ENCODE results near the gene ATP6V1F.

DNA sequence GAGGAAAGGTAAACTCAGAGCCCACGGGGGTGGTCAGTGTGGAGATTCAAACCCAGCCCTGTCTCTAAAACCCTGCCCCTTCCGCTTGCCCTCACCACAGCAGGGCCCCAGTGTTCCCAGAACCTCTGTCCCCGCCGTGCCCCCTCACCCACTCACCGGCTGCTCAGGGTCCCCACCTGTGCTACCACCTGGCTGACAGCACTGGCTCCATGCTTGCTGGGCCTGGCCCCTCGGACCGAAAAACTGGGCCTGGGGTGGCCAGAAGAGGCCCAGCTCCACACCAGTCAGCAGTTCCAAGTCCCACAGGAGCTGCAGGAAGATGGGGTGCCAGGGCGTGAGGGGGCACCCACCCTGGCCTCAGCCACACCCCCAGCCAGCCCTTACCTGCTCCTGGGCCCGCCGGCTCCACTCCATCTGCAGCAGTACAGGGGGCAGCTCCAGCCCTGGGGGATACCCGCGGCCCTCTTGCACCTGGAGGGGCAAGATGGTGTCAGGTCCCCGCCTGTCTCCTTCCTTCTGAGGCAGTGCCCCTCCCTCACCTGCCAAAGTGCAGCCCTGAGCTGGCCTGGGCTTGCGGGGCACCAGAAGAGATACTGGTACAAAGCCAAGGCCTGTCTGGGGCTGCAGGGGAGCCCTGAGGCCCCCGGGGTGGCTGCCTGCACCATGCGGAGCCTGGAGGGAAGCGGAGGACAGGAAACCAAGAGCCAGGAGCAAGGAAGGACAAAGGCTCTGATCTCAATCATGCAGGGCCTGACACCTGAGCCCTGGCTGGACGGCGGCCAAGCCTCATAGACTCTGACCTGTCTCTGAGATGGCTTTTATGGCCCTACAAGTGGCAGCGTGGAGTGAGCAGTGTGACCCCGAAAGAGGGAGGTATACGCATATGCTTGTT, 11.7 kb downstream of the ATP6V1F start:
- TF ChIP-seq CTCF (IDR thresholded peaks at IDR 0.05) (no peak), EZH2 (IDR thresholded peaks at IDR 0.05) (no peak), EZH2phosphoT487 (IDR thresholded peaks at IDR 0.05) (no peak)
